Measurements from ENCODE around the gene GSG1L.

GRCh38 chr16:27844826-27845225 lies 218.7 kb downstream of the GSG1L start:
- TF ChIP-seq CTCF (IDR thresholded peaks at IDR 0.05; ENCODE audit: insufficient read depth, low read length, poor library complexity, severe bottlenecking) (no peak), EZH2phosphoT487 (conservative IDR thresholded peaks at IDR 0.05; ENCODE audit: low read length) (no peak)
